ENCODE results near the gene IL12B. TPM values are rescaled to one million over a fixed set of nuclear protein-coding genes. Genes with fewer than 3 reads are reported as not detected.

IL12B gene
- total RNA-seq, 1 donor from 2014 or later = not detected

- peaks cover 11% of the 10 kb centered on the region for H3K4me1 ChIP-seq (ENCODE audit: insufficient read depth, low read length)
- H3K4me2 ChIP-seq (ENCODE audit: low read length) = peak overlapping the region; percentile 28
- DNase-seq (ENCODE audit: low read depth) (no peak), FAIRE-seq (no peak)
- H3K9me3 ChIP-seq (ENCODE audit: insufficient read depth, low read depth, low read length) = no peaks in the 10 kb centered on the region
- no peak overlapping the region for H3K9ac ChIP-seq (ENCODE audit: low read length)
- no peaks in the 10 kb centered on the region for H3K27me3 ChIP-seq (ENCODE audit: insufficient read depth, low read length)
- Mint-ChIP-seq H3K27ac (ENCODE audit: unreplicated experiment) (no peak overlapping the region), H3K9me3 (ENCODE audit: unreplicated experiment) (no peaks in the 10 kb centered on the region), H3K4me3 (ENCODE audit: unreplicated experiment) (no peak overlapping the region), H3K27me3 (ENCODE audit: low read depth, unreplicated experiment) (peaks cover 23% of the 10 kb centered on the region), H3K4me1 (ENCODE audit: low read depth, unreplicated experiment) (peaks cover 10% of the 10 kb centered on the region), H3K36me3 (ENCODE audit: low read depth, unreplicated experiment) (no peaks in the 10 kb centered on the region)
- H3K4me3 ChIP-seq (ENCODE audit: insufficient read depth, low read depth, low read length) = no peak overlapping the region
- no peaks in the 10 kb centered on the region for H3K36me3 ChIP-seq (ENCODE audit: insufficient read depth, low read length)
- H3K27ac ChIP-seq (ENCODE audit: low read depth, low read length) = no peak overlapping the region
- no peak for TF ChIP-seq EZH2 (IDR thresholded peaks at IDR 0.05; ENCODE audit: insufficient read depth, low read length)
- TF ChIP-seq, protein P1, sequence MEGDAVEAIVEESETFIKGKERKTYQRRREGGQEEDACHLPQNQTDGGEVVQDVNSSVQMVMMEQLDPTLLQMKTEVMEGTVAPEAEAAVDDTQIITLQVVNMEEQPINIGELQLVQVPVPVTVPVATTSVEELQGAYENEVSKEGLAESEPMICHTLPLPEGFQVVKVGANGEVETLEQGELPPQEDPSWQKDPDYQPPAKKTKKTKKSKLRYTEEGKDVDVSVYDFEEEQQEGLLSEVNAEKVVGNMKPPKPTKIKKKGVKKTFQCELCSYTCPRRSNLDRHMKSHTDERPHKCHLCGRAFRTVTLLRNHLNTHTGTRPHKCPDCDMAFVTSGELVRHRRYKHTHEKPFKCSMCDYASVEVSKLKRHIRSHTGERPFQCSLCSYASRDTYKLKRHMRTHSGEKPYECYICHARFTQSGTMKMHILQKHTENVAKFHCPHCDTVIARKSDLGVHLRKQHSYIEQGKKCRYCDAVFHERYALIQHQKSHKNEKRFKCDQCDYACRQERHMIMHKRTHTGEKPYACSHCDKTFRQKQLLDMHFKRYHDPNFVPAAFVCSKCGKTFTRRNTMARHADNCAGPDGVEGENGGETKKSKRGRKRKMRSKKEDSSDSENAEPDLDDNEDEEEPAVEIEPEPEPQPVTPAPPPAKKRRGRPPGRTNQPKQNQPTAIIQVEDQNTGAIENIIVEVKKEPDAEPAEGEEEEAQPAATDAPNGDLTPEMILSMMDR (IDR thresholded peaks at IDR 0.05; ENCODE audit: insufficient read depth, low read depth, low read length) = no peak
- H4K20me1 ChIP-seq (ENCODE audit: insufficient read depth, low read length) = no peaks in the 10 kb centered on the region
- no peaks in the 10 kb centered on the region for H3K79me2 ChIP-seq (ENCODE audit: insufficient read depth, low read length)
- no peak overlapping the region for H2AFZ ChIP-seq (ENCODE audit: low read depth, low read length)
Observed at GRCh38 chr5:159332800-159333544, 2.7 kb upstream of the IL12B start.

- Histone ChIP-seq H3K4me3 (ENCODE audit: insufficient read depth, low read depth, low read length) (peak overlapping the region; percentile 41), H3K4me2 (ENCODE audit: low read length) (peak overlapping the region; percentile 82), H3K27me3 (ENCODE audit: insufficient read depth, low read length) (no peaks in the 10 kb centered on the region), H3K9ac (ENCODE audit: low read length) (peak overlapping the region; percentile 67), H3K4me1 (ENCODE audit: insufficient read depth, low read length) (peaks cover 6% of the 10 kb centered on the region), H4K20me1 (ENCODE audit: insufficient read depth, low read length) (no peaks in the 10 kb centered on the region), H2AFZ (ENCODE audit: low read depth, low read length) (peak overlapping the region; percentile 86), H3K27ac (ENCODE audit: low read depth, low read length) (no peak overlapping the region), H3K79me2 (ENCODE audit: insufficient read depth, low read length) (no peaks in the 10 kb centered on the region), H3K9me3 (ENCODE audit: insufficient read depth, low read depth, low read length) (no peaks in the 10 kb centered on the region), H3K36me3 (ENCODE audit: insufficient read depth, low read length) (no peaks in the 10 kb centered on the region)
- FAIRE-seq = no peak
- H3K4me3 Mint-ChIP-seq (ENCODE audit: unreplicated experiment) = peak overlapping the region; percentile 77
- DNase-seq (ENCODE audit: low read depth) = no peak
- H3K4me1 Mint-ChIP-seq (ENCODE audit: low read depth, unreplicated experiment) = no peaks in the 10 kb centered on the region
- peaks cover 32% of the 10 kb centered on the region for H3K27me3 Mint-ChIP-seq (ENCODE audit: low read depth, unreplicated experiment)
- H3K9me3 Mint-ChIP-seq (ENCODE audit: unreplicated experiment) = no peaks in the 10 kb centered on the region
- no peak overlapping the region for H3K27ac Mint-ChIP-seq (ENCODE audit: unreplicated experiment)
- H3K36me3 Mint-ChIP-seq (ENCODE audit: low read depth, unreplicated experiment) = no peaks in the 10 kb centered on the region
- TF ChIP-seq EZH2 (IDR thresholded peaks at IDR 0.05; ENCODE audit: insufficient read depth, low read length) = no peak
- TF ChIP-seq, protein P1 (IDR thresholded peaks at IDR 0.05; ENCODE audit: insufficient read depth, low read depth, low read length) = peak; percentile 34
Observed at GRCh38 chr5:159331093-159331973, 1.0 kb upstream of the IL12B start.
